HepG2 (cell line): ENCODE data around the gene CARMIL1. TPM values are rescaled to one million over a fixed set of nuclear protein-coding genes. Genes with fewer than 3 reads are reported as not detected.

Experiments
- ADNP ChIP-seq: sonication (generic); formaldehyde crosslinking; IDR thresholded peaks from 2 replicates; pipeline ENCODE4 v1.4.0; 2020; ENCODE audit warnings: missing genetic modification reagents
- ARHGAP35 ChIP-seq: sonication (generic); formaldehyde crosslinking; IDR thresholded peaks from 2 replicates; pipeline ENCODE4 v1.9.0; 2022; ENCODE audit warnings: mild to moderate bottlenecking, inconsistent platforms, moderate library complexity, missing genetic modification reagents, borderline replicate concordance
- BORCS8-MEF2B ChIP-seq: sonication (generic); formaldehyde crosslinking; IDR thresholded peaks from 2 replicates; pipeline ENCODE4 v1.8.0; 2022; ENCODE audit warnings: mild to moderate bottlenecking, missing genetic modification reagents
- MEF2D ChIP-seq: sonication (generic); formaldehyde crosslinking; IDR thresholded peaks from 2 replicates; pipeline ENCODE4 v1.5.1; 2020; ENCODE audit warnings: mild to moderate bottlenecking, missing genetic modification reagents
- MTA1 ChIP-seq: sonication (generic); formaldehyde crosslinking; IDR thresholded peaks from 2 replicates; pipeline ENCODE4 v1.4.0; 2020; ENCODE audit warnings: missing genetic modification reagents, mild to moderate bottlenecking, borderline replicate concordance
- NFATC3 ChIP-seq: sonication (generic); formaldehyde crosslinking; IDR thresholded peaks from 2 replicates; pipeline ENCODE4 v1.5.1; 2020; ENCODE audit warnings: mild to moderate bottlenecking, missing genetic modification reagents
- NFE2 ChIP-seq: sonication (generic); formaldehyde crosslinking; IDR thresholded peaks from 2 replicates; pipeline ENCODE4 v1.4.0; 2020; ENCODE audit warnings: missing genetic modification reagents
- POLR2AphosphoS5 ChIP-seq: IDR thresholded peaks from 2 replicates; pipeline ENCODE4 v1.6.1; 2012; ENCODE audit warnings: low read depth, low read length
- SALL1 ChIP-seq: sonication (generic); formaldehyde crosslinking; IDR thresholded peaks from 2 replicates; pipeline ENCODE4 v1.8.0; 2022; ENCODE audit warnings: mild to moderate bottlenecking, missing genetic modification reagents
- SP2 ChIP-seq: sonication (generic); formaldehyde crosslinking; IDR thresholded peaks from 2 replicates; pipeline ENCODE4 v1.5.1; 2020; ENCODE audit warnings: mild to moderate bottlenecking, missing genetic modification reagents
- ZFP36L2 ChIP-seq: sonication (generic); formaldehyde crosslinking; IDR thresholded peaks from 2 replicates; pipeline ENCODE4 v1.4.0; 2020; ENCODE audit warnings: missing genetic modification reagents
- ZNF101 ChIP-seq: sonication (generic); formaldehyde crosslinking; IDR thresholded peaks from 2 replicates; pipeline ENCODE4 v1.4.0; 2020; ENCODE audit warnings: mild to moderate bottlenecking, low read depth, missing genetic modification reagents, borderline replicate concordance
- ZNF143 ChIP-seq: sonication (generic); formaldehyde crosslinking; IDR thresholded peaks from 2 replicates; pipeline ENCODE4 v1.4.0; 2020; ENCODE audit warnings: missing genetic modification reagents
- ZNF232 ChIP-seq: sonication (generic); formaldehyde crosslinking; IDR thresholded peaks from 2 replicates; pipeline ENCODE4 v1.4.0; 2020; ENCODE audit warnings: missing genetic modification reagents, borderline replicate concordance
- ZNF883 ChIP-seq: sonication (generic); formaldehyde crosslinking; IDR thresholded peaks from 2 replicates; pipeline ENCODE4 v1.5.1; 2020; ENCODE audit warnings: mild to moderate bottlenecking, missing genetic modification reagents; ENCODE audit errors: not compliant biosample characterization
- polyA plus RNA-seq, 8 experiments: library from polyadenylated mRNA; depleted of rRNA in 3 of 8; stranded (reverse) in 7 of 8; unstranded in 1 of 8; fragments of >200 nt; fragmentation: Illumina TruSeq in 4 of 8; extraction: Trizol in 4 of 8; gene quantifications; 2 replicates each; pipeline versions ENCODE4 v1.2.1 to v1.2.3, GENCODE V29; 2011 to 2016; ENCODE audit warnings: low read depth in 4 of 8, missing spikeins in 1 of 8, mixed read lengths in 1 of 8; ENCODE audit not compliant: insufficient read depth in 1 of 8
- total RNA-seq, 5 experiments: library from RNA; depleted of rRNA; stranded (reverse); fragments of >200 nt; fragmentation: Illumina TruSeq; extraction: Trizol; gene quantifications; 2 replicates each; pipeline ENCODE4 v1.2.3, GENCODE V29; 2016; ENCODE audit warnings: low read depth in 1 of 5
- TF ChIP-seq, protein P1 (sequence below): sonication (generic); formaldehyde crosslinking; IDR thresholded peaks from 2 replicates; pipeline ENCODE4 v1.4.0; 2020; ENCODE audit warnings: missing genetic modification reagents
- TF ChIP-seq, protein P2 (sequence below): sonication (generic); formaldehyde crosslinking; IDR thresholded peaks from 2 replicates; pipeline ENCODE4 v1.4.0; 2020; ENCODE audit warnings: missing genetic modification reagents
- TF ChIP-seq, protein P3 (sequence below): sonication (generic); formaldehyde crosslinking; IDR thresholded peaks from 2 replicates; pipeline ENCODE4 v1.4.0; 2020; ENCODE audit warnings: mild to moderate bottlenecking, missing genetic modification reagents
- TF ChIP-seq, protein P4 (sequence below): IDR thresholded peaks from 2 replicates; pipeline ENCODE4 v1.6.1; 2016; ENCODE audit warnings: missing biosample characterization, missing genetic modification reagents, low read depth
- TF ChIP-seq, protein P5 (sequence below): sonication (generic); formaldehyde crosslinking; IDR thresholded peaks from 2 replicates; pipeline ENCODE4 v1.4.0; 2020; ENCODE audit warnings: missing genetic modification reagents, borderline replicate concordance
- TF ChIP-seq, protein P6 (sequence below): sonication (generic); formaldehyde crosslinking; IDR thresholded peaks from 2 replicates; pipeline ENCODE4 v1.8.0; 2022; ENCODE audit warnings: missing genetic modification reagents, mild to moderate bottlenecking, borderline replicate concordance

CARMIL1 gene
- total and polyA plus RNA-seq, 2 of the 13 experiments (the other 11 are each of a cell fraction or from before 2014, with no cell fraction given) = 1.8 to 2.6 TPM

DNA sequence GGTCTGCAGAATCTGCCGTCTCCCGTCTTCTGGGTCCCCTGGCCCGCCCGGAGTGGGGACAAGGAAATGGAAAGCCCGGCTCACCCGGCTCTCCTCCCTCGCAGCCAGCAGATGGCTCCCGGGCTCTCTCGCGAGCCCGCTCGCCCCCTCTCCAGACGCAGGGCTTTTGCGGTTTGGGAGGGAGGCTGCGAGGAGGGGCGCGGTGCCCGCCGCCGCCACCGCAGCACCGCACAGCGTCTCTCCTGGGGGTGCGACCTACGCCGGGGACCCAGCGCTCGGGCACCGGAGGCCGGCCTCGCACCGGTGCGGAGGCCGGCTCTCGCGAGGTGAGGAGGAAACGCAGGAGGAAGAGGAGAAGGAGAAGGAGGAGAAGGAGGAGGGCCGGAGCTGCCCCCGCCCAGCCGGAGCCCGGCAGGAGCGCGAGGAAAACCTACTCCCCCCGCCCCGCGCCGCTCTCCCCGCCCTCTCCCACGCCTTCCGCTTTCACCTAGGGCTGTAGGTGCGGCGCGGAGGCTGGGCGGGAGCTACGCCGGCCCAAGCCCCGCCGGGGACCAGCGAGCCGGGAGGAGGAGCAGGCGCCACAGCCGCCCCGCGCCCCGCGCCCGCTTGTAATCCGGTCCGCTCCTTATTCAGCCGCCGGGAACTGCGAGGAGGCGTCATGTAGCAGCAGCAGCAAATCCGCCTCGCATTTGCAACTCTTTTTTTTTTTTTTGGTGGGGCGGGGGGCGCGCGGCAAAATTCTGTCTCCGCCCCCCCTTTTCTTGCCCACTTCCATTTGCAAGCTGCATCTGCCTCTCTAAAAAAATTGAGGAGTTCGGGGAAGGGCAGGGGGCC, at the start of gene CARMIL1 (continued):
- TF ChIP-seq SALL1 (CRISPR knock-in tag) (0 out of 2 replicates have a peak, but pooled peaks have one; percentile 51), ARHGAP35 (CRISPR knock-in tag) (no peak; the same call in 1 of the 2 replicates), POLR2AphosphoS5 (no peak), ZNF143 (CRISPR knock-in tag) (no peak), ZNF883 (no peak), ZNF232 (CRISPR knock-in tag) (0 out of 2 replicates have a peak, but pooled peaks have one; percentile 52), NFE2 (CRISPR knock-in tag) (no peak), BORCS8-MEF2B (CRISPR knock-in tag) (no peak), MEF2D (no peak), ZFP36L2 (CRISPR knock-in tag) (no peak), MTA1 (CRISPR knock-in tag) (0 out of 2 replicates have a peak, but pooled peaks have one; percentile 25), NFATC3 (no peak), ZNF101 (no peak), SP2 (CRISPR knock-in tag) (no peak), ADNP (CRISPR knock-in tag) (no peak)
- TF ChIP-seq, protein P1, sequence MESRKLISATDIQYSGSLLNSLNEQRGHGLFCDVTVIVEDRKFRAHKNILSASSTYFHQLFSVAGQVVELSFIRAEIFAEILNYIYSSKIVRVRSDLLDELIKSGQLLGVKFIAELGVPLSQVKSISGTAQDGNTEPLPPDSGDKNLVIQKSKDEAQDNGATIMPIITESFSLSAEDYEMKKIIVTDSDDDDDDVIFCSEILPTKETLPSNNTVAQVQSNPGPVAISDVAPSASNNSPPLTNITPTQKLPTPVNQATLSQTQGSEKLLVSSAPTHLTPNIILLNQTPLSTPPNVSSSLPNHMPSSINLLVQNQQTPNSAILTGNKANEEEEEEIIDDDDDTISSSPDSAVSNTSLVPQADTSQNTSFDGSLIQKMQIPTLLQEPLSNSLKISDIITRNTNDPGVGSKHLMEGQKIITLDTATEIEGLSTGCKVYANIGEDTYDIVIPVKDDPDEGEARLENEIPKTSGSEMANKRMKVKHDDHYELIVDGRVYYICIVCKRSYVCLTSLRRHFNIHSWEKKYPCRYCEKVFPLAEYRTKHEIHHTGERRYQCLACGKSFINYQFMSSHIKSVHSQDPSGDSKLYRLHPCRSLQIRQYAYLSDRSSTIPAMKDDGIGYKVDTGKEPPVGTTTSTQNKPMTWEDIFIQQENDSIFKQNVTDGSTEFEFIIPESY (CRISPR knock-in tag) = no peak
- TF ChIP-seq, protein P2, sequence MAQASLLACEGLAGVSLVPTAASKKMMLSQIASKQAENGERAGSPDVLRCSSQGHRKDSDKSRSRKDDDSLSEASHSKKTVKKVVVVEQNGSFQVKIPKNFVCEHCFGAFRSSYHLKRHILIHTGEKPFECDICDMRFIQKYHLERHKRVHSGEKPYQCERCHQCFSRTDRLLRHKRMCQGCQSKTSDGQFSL (CRISPR knock-in tag) = no peak; the same call in 1 of the 2 replicates
- TF ChIP-seq, protein P3, sequence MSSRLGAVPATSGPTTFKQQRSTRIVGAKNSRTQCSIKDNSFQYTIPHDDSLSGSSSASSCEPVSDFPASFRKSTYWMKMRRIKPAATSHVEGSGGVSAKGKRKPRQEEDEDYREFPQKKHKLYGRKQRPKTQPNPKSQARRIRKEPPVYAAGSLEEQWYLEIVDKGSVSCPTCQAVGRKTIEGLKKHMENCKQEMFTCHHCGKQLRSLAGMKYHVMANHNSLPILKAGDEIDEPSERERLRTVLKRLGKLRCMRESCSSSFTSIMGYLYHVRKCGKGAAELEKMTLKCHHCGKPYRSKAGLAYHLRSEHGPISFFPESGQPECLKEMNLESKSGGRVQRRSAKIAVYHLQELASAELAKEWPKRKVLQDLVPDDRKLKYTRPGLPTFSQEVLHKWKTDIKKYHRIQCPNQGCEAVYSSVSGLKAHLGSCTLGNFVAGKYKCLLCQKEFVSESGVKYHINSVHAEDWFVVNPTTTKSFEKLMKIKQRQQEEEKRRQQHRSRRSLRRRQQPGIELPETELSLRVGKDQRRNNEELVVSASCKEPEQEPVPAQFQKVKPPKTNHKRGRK (CRISPR knock-in tag) = no peak
- TF ChIP-seq, protein P4, sequence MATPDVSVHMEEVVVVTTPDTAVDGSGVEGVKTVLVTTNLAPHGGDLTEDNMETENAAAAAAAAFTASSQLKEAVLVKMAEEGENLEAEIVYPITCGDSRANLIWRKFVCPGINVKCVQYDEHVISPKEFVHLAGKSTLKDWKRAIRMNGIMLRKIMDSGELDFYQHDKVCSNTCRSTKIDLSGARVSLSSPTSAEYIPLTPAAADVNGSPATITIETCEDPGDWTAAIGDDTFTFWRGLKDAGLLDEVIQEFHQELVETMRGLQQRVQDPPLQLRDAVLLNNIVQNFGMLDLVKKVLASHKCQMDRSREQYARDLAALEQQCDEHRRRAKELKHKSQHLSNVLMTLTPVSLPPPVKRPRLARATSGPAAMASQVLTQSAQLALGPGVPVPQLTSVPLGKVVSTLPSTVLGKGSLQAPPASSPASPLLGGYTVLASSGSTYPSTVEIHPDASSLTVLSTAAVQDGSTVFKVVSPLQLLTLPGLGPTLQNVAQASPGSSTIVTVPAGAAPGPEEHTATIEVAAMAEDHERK = no peak
- TF ChIP-seq, protein P5, sequence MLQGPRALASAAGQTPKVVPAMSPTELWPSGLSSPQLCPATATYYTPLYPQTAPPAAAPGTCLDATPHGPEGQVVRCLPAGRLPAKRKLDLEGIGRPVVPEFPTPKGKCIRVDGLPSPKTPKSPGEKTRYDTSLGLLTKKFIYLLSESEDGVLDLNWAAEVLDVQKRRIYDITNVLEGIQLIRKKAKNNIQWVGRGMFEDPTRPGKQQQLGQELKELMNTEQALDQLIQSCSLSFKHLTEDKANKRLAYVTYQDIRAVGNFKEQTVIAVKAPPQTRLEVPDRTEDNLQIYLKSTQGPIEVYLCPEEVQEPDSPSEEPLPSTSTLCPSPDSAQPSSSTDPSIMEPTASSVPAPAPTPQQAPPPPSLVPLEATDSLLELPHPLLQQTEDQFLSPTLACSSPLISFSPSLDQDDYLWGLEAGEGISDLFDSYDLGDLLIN (CRISPR knock-in tag) = no peak
- TF ChIP-seq, protein P6, sequence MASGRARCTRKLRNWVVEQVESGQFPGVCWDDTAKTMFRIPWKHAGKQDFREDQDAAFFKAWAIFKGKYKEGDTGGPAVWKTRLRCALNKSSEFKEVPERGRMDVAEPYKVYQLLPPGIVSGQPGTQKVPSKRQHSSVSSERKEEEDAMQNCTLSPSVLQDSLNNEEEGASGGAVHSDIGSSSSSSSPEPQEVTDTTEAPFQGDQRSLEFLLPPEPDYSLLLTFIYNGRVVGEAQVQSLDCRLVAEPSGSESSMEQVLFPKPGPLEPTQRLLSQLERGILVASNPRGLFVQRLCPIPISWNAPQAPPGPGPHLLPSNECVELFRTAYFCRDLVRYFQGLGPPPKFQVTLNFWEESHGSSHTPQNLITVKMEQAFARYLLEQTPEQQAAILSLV (CRISPR knock-in tag) = no peak
